ENCODE measurements around the gene RTCB. TPM values are rescaled to one million over a fixed set of nuclear protein-coding genes. Genes with fewer than 3 reads are reported as not detected.

RTCB gene
- total RNA-seq, 1 donor from 2014 or later: 119 TPM

GRCh38 chr22:32342977-32343376, 69.1 kb downstream of the RTCB start:
- POLR2A ChIA-PET: no interaction called here

DNA sequence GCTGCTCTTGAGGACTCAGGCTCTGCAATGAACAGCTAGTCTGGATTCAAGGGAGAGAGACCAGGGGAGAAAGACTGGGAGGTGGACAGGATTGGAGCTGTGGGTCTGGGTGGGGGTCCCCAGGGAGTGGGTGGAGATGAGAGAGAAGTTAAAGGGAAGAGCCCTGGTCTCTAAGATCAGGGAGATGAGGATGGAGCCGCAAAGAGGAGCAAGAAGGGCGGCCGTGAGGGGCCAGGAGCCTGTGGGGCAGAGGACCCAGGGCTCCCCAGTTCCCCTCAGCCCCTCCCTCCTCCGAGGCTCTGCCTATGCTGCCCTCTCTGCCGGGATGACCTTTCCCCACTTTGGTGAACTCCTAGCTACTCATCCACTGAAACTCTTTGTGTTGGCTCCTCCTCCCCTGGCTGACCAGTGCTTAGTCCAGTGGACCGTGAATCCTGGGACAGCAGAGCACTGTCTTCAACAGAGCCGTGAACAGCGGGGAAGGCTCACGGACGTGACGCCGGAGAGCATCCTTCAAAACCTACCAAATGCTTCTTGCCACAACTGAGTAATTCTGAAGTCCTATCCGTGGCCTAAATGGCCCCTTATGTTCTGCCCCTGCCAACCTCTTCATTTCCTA, 70.8 kb downstream of the RTCB start:
- Mint-ChIP-seq H3K4me1 (no peaks in the 10 kb centered on the region), H3K27ac (no peak overlapping the region), H3K36me3 (ENCODE audit: low read depth) (no peaks in the 10 kb centered on the region), H3K27me3 (peaks cover 20% of the 10 kb centered on the region), H3K4me3 (no peak overlapping the region), H3K9me3 (no peaks in the 10 kb centered on the region)
- POLR2A ChIA-PET: no interaction called here
- ATAC-seq (ENCODE audit: low read depth) (no peak), DNase-seq (no peak)
- CTCF ChIA-PET: no interaction called here
- TF ChIP-seq, protein P1, sequence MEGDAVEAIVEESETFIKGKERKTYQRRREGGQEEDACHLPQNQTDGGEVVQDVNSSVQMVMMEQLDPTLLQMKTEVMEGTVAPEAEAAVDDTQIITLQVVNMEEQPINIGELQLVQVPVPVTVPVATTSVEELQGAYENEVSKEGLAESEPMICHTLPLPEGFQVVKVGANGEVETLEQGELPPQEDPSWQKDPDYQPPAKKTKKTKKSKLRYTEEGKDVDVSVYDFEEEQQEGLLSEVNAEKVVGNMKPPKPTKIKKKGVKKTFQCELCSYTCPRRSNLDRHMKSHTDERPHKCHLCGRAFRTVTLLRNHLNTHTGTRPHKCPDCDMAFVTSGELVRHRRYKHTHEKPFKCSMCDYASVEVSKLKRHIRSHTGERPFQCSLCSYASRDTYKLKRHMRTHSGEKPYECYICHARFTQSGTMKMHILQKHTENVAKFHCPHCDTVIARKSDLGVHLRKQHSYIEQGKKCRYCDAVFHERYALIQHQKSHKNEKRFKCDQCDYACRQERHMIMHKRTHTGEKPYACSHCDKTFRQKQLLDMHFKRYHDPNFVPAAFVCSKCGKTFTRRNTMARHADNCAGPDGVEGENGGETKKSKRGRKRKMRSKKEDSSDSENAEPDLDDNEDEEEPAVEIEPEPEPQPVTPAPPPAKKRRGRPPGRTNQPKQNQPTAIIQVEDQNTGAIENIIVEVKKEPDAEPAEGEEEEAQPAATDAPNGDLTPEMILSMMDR (IDR thresholded peaks at IDR 0.05): no peak
- intact Hi-C loops (cut with micrococcal nuclease): no loop called here

More at GRCh38 chr22:32342977-32343376, 69.1 kb downstream of the RTCB start:
- CTCF ChIA-PET: no interaction called here
- DNase-seq: no peak
- no peak overlapping the region for H3K4me3 Mint-ChIP-seq
- peaks cover 21% of the 10 kb centered on the region for H3K27me3 Mint-ChIP-seq
- intact Hi-C loops (cut with micrococcal nuclease): no loop called here
- no peak overlapping the region for H3K27ac Mint-ChIP-seq
- no peaks in the 10 kb centered on the region for H3K36me3 Mint-ChIP-seq (ENCODE audit: low read depth)
- TF ChIP-seq, protein P1 (IDR thresholded peaks at IDR 0.05): no peak
- no peaks in the 10 kb centered on the region for H3K4me1 Mint-ChIP-seq
- no peak for ATAC-seq (ENCODE audit: low read depth)
- no peaks in the 10 kb centered on the region for H3K9me3 Mint-ChIP-seq

DNA sequence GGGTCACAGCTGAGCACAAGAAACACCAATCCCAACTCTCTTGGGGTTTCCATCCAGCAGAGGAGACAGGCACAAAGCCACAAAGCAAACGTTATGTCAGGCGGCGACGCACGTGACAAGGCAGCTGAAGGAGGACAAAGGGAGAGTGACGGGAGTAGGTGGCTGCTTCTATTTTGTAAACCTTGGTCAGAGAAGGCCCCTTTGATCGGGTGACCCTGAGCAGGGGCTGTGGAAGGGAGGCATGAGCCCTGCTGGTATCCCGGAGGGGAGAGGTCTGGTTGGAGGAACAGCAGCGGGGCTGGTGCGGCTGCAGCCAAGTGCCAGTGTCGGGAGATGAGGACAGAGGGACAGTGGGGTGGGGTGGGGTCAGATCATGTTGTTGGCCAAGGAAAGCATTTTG, 71.6 kb downstream of the RTCB start:
- POLR2A ChIA-PET: no interaction called here
- H3K4me3 Mint-ChIP-seq: no peak overlapping the region

GRCh38 chr22:32339190-32340012, 72.6 kb downstream of the RTCB start:
- H3K27ac Mint-ChIP-seq: no peak overlapping the region
- H3K9me3 Mint-ChIP-seq: no peaks in the 10 kb centered on the region
- H3K36me3 Mint-ChIP-seq (ENCODE audit: low read depth): no peaks in the 10 kb centered on the region
- ChIA-PET CTCF (no interaction called here), POLR2A (no interaction called here)
- peaks cover 17% of the 10 kb centered on the region for H3K27me3 Mint-ChIP-seq
- DNase-seq (no peak), ATAC-seq (ENCODE audit: low read depth) (no peak)
- intact Hi-C loops (cut with micrococcal nuclease): no loop called here
- H3K4me1 Mint-ChIP-seq: no peaks in the 10 kb centered on the region
- no peak overlapping the region for H3K4me3 Mint-ChIP-seq
- TF ChIP-seq, protein P1 (IDR thresholded peaks at IDR 0.05): no peak

More for the DNA sequence above, 71.6 kb downstream of the RTCB start:
- ATAC-seq (ENCODE audit: low read depth): no peak
- no peak for DNase-seq
- Mint-ChIP-seq H3K9me3 (no peaks in the 10 kb centered on the region), H3K27ac (no peak overlapping the region), H3K27me3 (peaks cover 20% of the 10 kb centered on the region), H3K4me1 (no peaks in the 10 kb centered on the region), H3K36me3 (ENCODE audit: low read depth) (no peaks in the 10 kb centered on the region)
- CTCF ChIA-PET: no interaction called here
- TF ChIP-seq, protein P1 (IDR thresholded peaks at IDR 0.05): no peak
- intact Hi-C loops (cut with micrococcal nuclease): no loop called here

DNA sequence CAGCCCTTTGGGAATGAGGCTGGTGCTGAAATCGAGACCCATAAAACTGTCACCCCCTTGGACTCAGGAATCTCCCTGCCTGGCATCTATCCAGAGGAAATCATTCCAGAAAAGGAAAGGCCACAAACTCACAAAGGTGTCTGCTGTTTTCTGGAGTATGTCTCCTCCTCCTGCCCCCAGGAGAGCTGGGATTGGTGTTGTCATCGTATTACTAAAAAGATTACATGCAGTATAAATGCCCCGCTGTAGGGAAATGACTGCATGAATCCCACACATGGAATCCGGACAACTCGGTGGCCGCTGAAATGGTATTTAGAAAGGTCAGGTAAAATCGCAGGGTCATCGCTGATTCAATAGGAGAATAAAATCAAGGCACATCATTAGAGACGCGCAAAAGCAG, 73.3 kb downstream of the RTCB start:
- no peaks in the 10 kb centered on the region for H3K4me1 Mint-ChIP-seq
- no peak for ATAC-seq (ENCODE audit: low read depth)
- H3K4me3 Mint-ChIP-seq: no peak overlapping the region
- no peaks in the 10 kb centered on the region for H3K9me3 Mint-ChIP-seq
- peaks cover 22% of the 10 kb centered on the region for H3K27me3 Mint-ChIP-seq
- ChIA-PET POLR2A (no interaction called here), CTCF (no interaction called here)
- DNase-seq: no peak
- no peaks in the 10 kb centered on the region for H3K36me3 Mint-ChIP-seq (ENCODE audit: low read depth)
- H3K27ac Mint-ChIP-seq: no peak overlapping the region
- intact Hi-C loops (cut with micrococcal nuclease): no loop called here
- TF ChIP-seq, protein P1 (IDR thresholded peaks at IDR 0.05): no peak

Other genes starting within 250 kb of the RTCB start
- not detected in 2 replicates for gene RFPL2, start 207.2 kb downstream of the RTCB start, total RNA-seq
- not detected in 2 replicates for gene SLC5A4, start 156.9 kb downstream of the RTCB start, total RNA-seq
- not detected in 2 replicates for gene RFPL3, start 54.4 kb downstream of the RTCB start, total RNA-seq
- not detected in 2 replicates for gene BPIFC, start 52.2 kb upstream of the RTCB start, total RNA-seq
- 85.4 and 97.2 TPM in 2 replicates for gene FBXO7, start 62.6 kb upstream of the RTCB start, total RNA-seq

Measured in activated B cell treated with CpG ODN at 0.5 μM for 24 hours (primary cell).